ENCODE measurements around the gene ATP8A2. TPM values are rescaled to one million over a fixed set of nuclear protein-coding genes. Genes with fewer than 3 reads are reported as not detected.

ATP8A2 gene
- total RNA-seq, 2 experiments from 2014 or later: 1.1 to 1.2 TPM

DNA sequence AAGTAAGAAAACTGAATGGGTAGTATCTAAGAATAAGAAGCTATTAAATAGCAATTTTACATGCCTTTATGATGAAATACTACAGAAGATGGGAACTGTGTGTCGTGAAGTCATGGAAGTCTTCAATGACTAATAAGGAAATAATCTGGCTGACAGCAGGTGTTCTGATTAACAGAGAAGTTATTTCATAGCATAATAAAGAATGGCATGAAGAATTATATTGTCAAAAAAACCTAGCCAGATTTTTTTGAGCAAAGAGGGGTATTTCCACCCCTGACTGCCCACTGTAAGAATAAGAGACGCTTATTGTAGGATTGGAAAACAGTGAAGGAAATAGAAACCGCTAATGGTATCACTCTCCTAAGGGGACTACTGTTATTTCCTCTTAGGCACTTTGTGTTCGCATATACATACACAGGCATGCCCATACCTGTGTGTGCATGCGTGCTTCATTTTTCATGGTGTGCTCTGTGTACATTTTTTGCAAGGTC, 361.3 kb downstream of the ATP8A2 start:
- Mint-ChIP-seq H3K27ac (no peak overlapping the region), H3K4me3 (no peak overlapping the region), H3K36me3 (ENCODE audit: low read depth) (no peaks in the 10 kb centered on the region), H3K9me3 (ENCODE audit: insufficient read depth) (no peaks in the 10 kb centered on the region), H3K27me3 (ENCODE audit: low read depth) (no peaks in the 10 kb centered on the region), H3K4me1 (ENCODE audit: low read depth) (peaks cover 8% of the 10 kb centered on the region)
- ChIA-PET CTCF (no interaction called here), POLR2A (no interaction called here)
- DNase-seq (no peak), ATAC-seq (no peak)

DNA sequence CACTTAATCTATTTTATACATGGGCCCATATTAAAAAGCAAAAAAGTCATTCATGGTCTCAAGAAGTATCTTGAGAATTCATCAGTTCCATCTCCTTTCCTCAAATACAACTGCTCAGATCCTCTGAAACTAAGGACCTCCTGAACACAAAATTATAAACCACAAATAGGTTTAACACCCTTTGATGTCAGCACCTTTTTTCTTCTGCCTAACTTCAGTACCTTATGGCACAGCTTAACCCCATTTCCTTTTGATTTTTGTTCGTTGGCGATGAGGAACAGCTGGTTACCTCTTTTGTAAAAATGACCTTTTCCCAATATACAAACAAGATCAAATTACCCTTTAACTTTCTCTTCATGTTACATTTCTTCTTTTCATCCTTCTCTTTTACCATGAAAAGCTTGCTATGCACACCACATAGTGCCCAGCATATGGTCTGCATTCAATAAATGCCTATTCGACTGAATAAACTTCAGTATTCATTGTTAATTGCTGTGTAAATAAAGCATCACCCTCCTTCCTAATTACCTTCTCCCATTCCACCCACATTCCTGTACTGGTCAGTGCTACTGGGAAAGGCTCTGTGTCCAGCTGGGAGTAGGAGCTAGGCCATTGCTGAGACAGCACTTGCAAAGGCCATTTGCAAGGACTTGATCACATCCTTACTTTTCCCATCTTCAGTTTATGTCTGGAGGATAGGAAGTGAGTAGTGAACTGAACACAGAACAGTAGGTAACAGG, 362.1 kb downstream of the ATP8A2 start:
- no peaks in the 10 kb centered on the region for H3K27me3 Mint-ChIP-seq (ENCODE audit: low read depth)
- ChIA-PET POLR2A (no interaction called here), CTCF (no interaction called here)
- no peak overlapping the region for H3K4me3 Mint-ChIP-seq
- H3K36me3 Mint-ChIP-seq (ENCODE audit: low read depth): no peaks in the 10 kb centered on the region
- H3K9me3 Mint-ChIP-seq (ENCODE audit: insufficient read depth): no peaks in the 10 kb centered on the region
- ATAC-seq (no peak), DNase-seq (no peak)
- peaks cover 16% of the 10 kb centered on the region for H3K4me1 Mint-ChIP-seq (ENCODE audit: low read depth)
- no peak overlapping the region for H3K27ac Mint-ChIP-seq

DNA sequence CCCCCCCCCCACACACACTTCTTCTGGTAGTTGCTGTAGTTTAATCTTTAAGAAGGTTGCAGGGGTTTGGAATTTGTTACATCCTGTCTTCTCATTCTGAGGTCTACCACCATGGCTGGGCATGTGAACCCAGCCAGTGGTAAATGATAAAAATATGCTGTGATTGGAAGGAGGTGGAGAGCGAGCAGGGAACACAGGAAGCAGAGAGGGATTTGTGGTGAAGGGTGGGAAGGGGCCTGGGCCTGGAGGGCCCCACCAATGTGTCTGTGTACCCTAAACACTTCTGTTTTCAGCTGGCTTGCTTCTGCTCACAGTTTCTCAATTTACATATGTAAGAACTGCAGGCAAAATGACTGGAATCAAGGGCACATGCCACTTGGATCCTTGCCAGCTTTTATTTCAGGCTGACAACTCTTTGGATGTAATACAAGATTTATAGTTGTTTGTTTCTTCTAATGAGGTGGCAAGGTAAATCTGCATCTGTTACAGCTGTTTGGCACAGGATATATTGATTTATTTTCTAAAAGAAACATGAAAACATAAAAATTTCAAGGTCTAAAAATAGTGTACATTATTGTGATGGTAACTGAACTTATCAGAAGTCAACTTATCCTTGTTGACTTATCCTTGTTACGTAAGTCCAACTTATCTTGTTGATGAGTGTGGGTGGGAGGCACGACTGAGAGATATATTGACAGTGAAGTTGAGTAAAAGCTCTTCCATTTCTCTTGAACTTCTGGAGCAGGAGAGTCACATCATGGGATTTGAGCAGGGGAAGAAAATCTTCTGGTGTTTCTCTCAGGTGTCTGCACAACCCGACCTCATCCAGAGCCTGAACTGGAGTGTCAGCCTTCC, 366.8 kb downstream of the ATP8A2 start:
- Mint-ChIP-seq H3K36me3 (ENCODE audit: low read depth) (no peaks in the 10 kb centered on the region), H3K4me1 (ENCODE audit: low read depth) (peaks cover 19% of the 10 kb centered on the region), H3K9me3 (ENCODE audit: insufficient read depth) (no peaks in the 10 kb centered on the region), H3K27ac (peak overlapping the region; percentile 41), H3K4me3 (no peak overlapping the region), H3K27me3 (ENCODE audit: low read depth) (peaks cover 2% of the 10 kb centered on the region)
- no peak for DNase-seq
- ChIA-PET CTCF (no interaction called here), POLR2A (no interaction called here)
- ATAC-seq: peak; percentile 23

GRCh38 chr13:25739376-25739775, 367.6 kb downstream of the ATP8A2 start:
- ATAC-seq (no peak), DNase-seq (no peak)
- ChIA-PET CTCF (no interaction called here), POLR2A (no interaction called here)
- no peaks in the 10 kb centered on the region for H3K36me3 Mint-ChIP-seq (ENCODE audit: low read depth)
- H3K4me3 Mint-ChIP-seq: no peak overlapping the region
- H3K27me3 Mint-ChIP-seq (ENCODE audit: low read depth): peaks cover 2% of the 10 kb centered on the region
- peaks cover 19% of the 10 kb centered on the region for H3K4me1 Mint-ChIP-seq (ENCODE audit: low read depth)
- no peak overlapping the region for H3K27ac Mint-ChIP-seq
- H3K9me3 Mint-ChIP-seq (ENCODE audit: insufficient read depth): no peaks in the 10 kb centered on the region

GRCh38 chr13:25741796-25742195, 370.0 kb downstream of the ATP8A2 start:
- ATAC-seq (no peak), DNase-seq (no peak)
- H3K27me3 Mint-ChIP-seq (ENCODE audit: low read depth): peaks cover 2% of the 10 kb centered on the region
- POLR2A ChIA-PET: no interaction called here
- H3K9me3 Mint-ChIP-seq (ENCODE audit: insufficient read depth): no peaks in the 10 kb centered on the region
- peaks cover 18% of the 10 kb centered on the region for H3K4me1 Mint-ChIP-seq (ENCODE audit: low read depth)
- no peaks in the 10 kb centered on the region for H3K36me3 Mint-ChIP-seq (ENCODE audit: low read depth)
- no peak overlapping the region for H3K27ac Mint-ChIP-seq
- CTCF ChIA-PET: interaction anchor here (0.6 kb wide), 1 partner anchor 168 kb away, joined by 3 read pairs; no protein-coding TSS in a partner anchor
- H3K4me3 Mint-ChIP-seq: no peak overlapping the region

GRCh38 chr13:25742220-25742619, 370.4 kb downstream of the ATP8A2 start:
- CTCF ChIA-PET: no interaction called here
- Mint-ChIP-seq H3K27me3 (ENCODE audit: low read depth) (peaks cover 2% of the 10 kb centered on the region), H3K36me3 (ENCODE audit: low read depth) (no peaks in the 10 kb centered on the region), H3K27ac (no peak overlapping the region), H3K4me1 (ENCODE audit: low read depth) (peaks cover 16% of the 10 kb centered on the region), H3K4me3 (no peak overlapping the region), H3K9me3 (ENCODE audit: insufficient read depth) (no peaks in the 10 kb centered on the region)
- DNase-seq (no peak), ATAC-seq (no peak)
- POLR2A ChIA-PET: no interaction called here

DNA sequence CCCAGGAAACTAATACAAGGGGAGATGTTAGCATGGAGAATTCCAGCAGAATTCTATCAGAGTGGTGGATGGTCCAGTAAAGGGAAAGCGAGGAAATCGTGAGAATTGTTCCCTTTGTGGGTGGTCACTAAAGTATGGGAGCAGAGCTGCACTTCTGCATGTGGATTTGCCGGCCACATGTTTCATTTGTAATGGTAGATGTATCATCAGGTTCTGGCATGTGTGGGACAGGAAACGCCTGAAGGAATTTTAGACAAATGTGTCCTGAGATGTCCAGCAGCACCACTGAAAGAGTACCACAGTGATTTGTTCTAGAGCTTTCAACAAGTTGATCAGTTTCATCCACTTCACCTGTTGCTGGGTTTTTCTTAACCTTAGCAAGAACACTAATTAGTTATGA, 371.6 kb downstream of the ATP8A2 start:
- H3K27ac Mint-ChIP-seq: no peak overlapping the region
- H3K36me3 Mint-ChIP-seq (ENCODE audit: low read depth): no peaks in the 10 kb centered on the region
- peaks cover 6% of the 10 kb centered on the region for H3K27me3 Mint-ChIP-seq (ENCODE audit: low read depth)
- no peak for DNase-seq
- peaks cover 8% of the 10 kb centered on the region for H3K4me1 Mint-ChIP-seq (ENCODE audit: low read depth)
- H3K4me3 Mint-ChIP-seq: no peak overlapping the region
- ChIA-PET CTCF (interaction anchor here (0.9 kb wide), 1 partner anchor 9 kb away, joined by 3 read pairs; no protein-coding TSS in a partner anchor), POLR2A (no interaction called here)
- no peak for ATAC-seq
- H3K9me3 Mint-ChIP-seq (ENCODE audit: insufficient read depth): no peaks in the 10 kb centered on the region

DNA sequence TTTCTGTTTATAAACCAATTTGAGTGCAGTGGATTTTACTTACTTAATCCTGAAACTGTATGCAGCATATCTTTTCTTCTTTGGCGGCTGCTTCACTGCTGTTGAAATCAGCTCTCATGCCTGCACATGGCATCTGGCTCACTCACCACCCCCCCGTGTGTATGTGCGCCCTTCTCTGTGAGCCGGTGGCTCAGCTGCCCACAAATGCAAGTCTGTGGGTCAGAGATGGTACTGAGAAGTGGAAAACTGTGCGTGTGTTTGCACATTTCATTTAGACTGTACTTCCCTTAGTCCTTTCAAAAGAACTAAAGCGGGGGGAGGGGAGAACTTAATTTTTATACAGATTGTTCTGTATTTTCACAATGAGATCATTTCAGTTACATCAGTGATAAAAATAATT, 372.4 kb downstream of the ATP8A2 start:
- ChIA-PET CTCF (interaction anchor here (0.9 kb wide), 1 partner anchor 8 kb away, joined by 3 read pairs; no protein-coding TSS in a partner anchor), POLR2A (no interaction called here)
- ATAC-seq (no peak), DNase-seq (no peak)
- Mint-ChIP-seq H3K4me1 (ENCODE audit: low read depth) (peaks cover under 1% of the 10 kb centered on the region), H3K9me3 (ENCODE audit: insufficient read depth) (no peaks in the 10 kb centered on the region), H3K27ac (no peak overlapping the region), H3K36me3 (ENCODE audit: low read depth) (no peaks in the 10 kb centered on the region), H3K27me3 (ENCODE audit: low read depth) (peaks cover 10% of the 10 kb centered on the region), H3K4me3 (no peak overlapping the region)

GRCh38 chr13:25746131-25746530, 374.4 kb downstream of the ATP8A2 start:
- ChIA-PET POLR2A (no interaction called here), CTCF (no interaction called here)
- ATAC-seq (no peak), DNase-seq (no peak)
- H3K27ac Mint-ChIP-seq: no peak overlapping the region
- no peaks in the 10 kb centered on the region for H3K36me3 Mint-ChIP-seq (ENCODE audit: low read depth)
- no peaks in the 10 kb centered on the region for H3K4me1 Mint-ChIP-seq (ENCODE audit: low read depth)
- H3K9me3 Mint-ChIP-seq (ENCODE audit: insufficient read depth): no peaks in the 10 kb centered on the region
- H3K4me3 Mint-ChIP-seq: no peak overlapping the region
- peaks cover 10% of the 10 kb centered on the region for H3K27me3 Mint-ChIP-seq (ENCODE audit: low read depth)

DNA sequence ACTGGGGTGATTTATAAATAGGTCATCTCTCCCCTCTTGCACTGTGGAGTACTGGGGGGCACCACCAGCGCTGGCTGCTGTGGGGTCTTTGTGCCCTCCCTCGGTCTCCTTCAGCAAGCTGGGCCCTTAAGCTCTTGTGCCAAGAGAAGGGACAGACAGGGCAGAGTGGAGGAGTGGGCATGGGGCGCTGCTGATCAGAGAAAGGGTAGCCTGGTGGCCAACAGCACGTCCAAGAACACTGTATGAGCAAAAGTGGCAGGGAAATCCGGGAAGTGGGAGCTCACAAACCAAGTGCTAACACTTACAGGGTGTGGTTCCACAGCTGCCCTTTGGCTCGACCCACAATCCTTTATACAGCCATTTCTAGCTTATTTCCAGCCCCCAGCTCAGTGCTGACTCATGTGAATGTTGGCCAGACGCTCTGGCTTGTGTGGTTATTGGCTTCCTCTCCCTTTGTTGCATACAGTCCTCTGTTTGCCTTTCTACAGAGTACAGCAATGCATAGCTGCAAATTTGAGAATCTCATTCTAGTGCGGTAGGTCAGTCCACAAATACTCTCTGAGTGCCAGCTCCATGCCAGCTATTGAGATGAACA, 381.3 kb downstream of the ATP8A2 start:
- peak; percentile 49 for DNase-seq
- Mint-ChIP-seq H3K27me3 (ENCODE audit: low read depth) (peaks cover 5% of the 10 kb centered on the region), H3K4me1 (ENCODE audit: low read depth) (peaks cover 17% of the 10 kb centered on the region), H3K27ac (peak overlapping the region; percentile 5), H3K9me3 (ENCODE audit: insufficient read depth) (no peaks in the 10 kb centered on the region), H3K4me3 (no peak overlapping the region), H3K36me3 (ENCODE audit: low read depth) (no peaks in the 10 kb centered on the region)
- CTCF ChIA-PET: interaction anchor here (1.1 kb wide), 1 partner anchor 9 kb away, joined by 3 read pairs; no protein-coding TSS in a partner anchor
- POLR2A ChIA-PET: interaction anchor here (0.5 kb wide), 1 partner anchor 298 kb away, joined by 3 read pairs; no protein-coding TSS in a partner anchor
- ATAC-seq: peak; percentile 76

- DNase-seq (no peak), ATAC-seq (no peak)
- H3K4me3 Mint-ChIP-seq: no peak overlapping the region
- H3K9me3 Mint-ChIP-seq (ENCODE audit: insufficient read depth): no peaks in the 10 kb centered on the region
- ChIA-PET POLR2A (no interaction called here), CTCF (no interaction called here)
- peaks cover 8% of the 10 kb centered on the region for H3K27me3 Mint-ChIP-seq (ENCODE audit: low read depth)
- H3K27ac Mint-ChIP-seq: no peak overlapping the region
- H3K4me1 Mint-ChIP-seq (ENCODE audit: low read depth): peaks cover 17% of the 10 kb centered on the region
- H3K36me3 Mint-ChIP-seq (ENCODE audit: low read depth): no peaks in the 10 kb centered on the region
Observed at GRCh38 chr13:25753976-25754375, 382.2 kb downstream of the ATP8A2 start.

- H3K9me3 Mint-ChIP-seq (ENCODE audit: insufficient read depth): no peaks in the 10 kb centered on the region
- POLR2A ChIA-PET: no interaction called here
- DNase-seq: no peak
- ATAC-seq: no peak
- no peak overlapping the region for H3K27ac Mint-ChIP-seq
- peaks cover 17% of the 10 kb centered on the region for H3K4me1 Mint-ChIP-seq (ENCODE audit: low read depth)
- CTCF ChIA-PET: no interaction called here
- H3K36me3 Mint-ChIP-seq (ENCODE audit: low read depth): no peaks in the 10 kb centered on the region
- H3K4me3 Mint-ChIP-seq: no peak overlapping the region
- H3K27me3 Mint-ChIP-seq (ENCODE audit: low read depth): peaks cover 9% of the 10 kb centered on the region
Observed at GRCh38 chr13:25756251-25756650, 384.5 kb downstream of the ATP8A2 start.

Data from activated CD8-positive, alpha-beta T cell treated with anti-CD3 and anti-CD28 coated beads, Interleukin-2, amount 10 ng/mL, durations not matched to agents 7 days and 5 days (primary cell).